GOT3 (cell line): ENCODE measurements around the gene SOX13.
A peak's percentile ranks its signal among the peaks of the same experiment; 100 is the strongest.

Experiments used
- DNase-seq: peaks from one replicate; lab custom pipeline; 2025; ENCODE audit warnings: mixed read lengths; lab: John Stamatoyannopoulos, UW

Gene SOX13

GRCh38 chr1:204065174-204065985, 7.5 kb upstream of the SOX13 start:
- DNase-seq, result no peak

- no peak for DNase-seq
These were observed 7.0 kb upstream of the SOX13 start for GRCh38 chr1:204065986-204066300.

- DNase-seq, result no peak
These were observed 5.0 kb upstream of the SOX13 start for GRCh38 chr1:204067935-204068334.

GRCh38 chr1:204069887-204070286, 3.0 kb upstream of the SOX13 start:
- no peak for DNase-seq

- DNase-seq, result no peak
These were observed 2.0 kb upstream of the SOX13 start for GRCh38 chr1:204070895-204071294.

GRCh38 chr1:204073837-204074273, 940 bp downstream of the SOX13 start:
- no peak for DNase-seq

GRCh38 chr1:204074274-204075138, 1.6 kb downstream of the SOX13 start:
- DNase-seq, result peak; percentile 24

GRCh38 chr1:204075139-204075521, 2.2 kb downstream of the SOX13 start:
- DNase-seq, result no peak

- no peak for DNase-seq
These were observed 3.3 kb downstream of the SOX13 start for GRCh38 chr1:204075890-204076846.

GRCh38 chr1:204076891-204077290, 4.0 kb downstream of the SOX13 start:
- no peak for DNase-seq

GRCh38 chr1:204077979-204078696, 5.2 kb downstream of the SOX13 start:
- no peak for DNase-seq

GRCh38 chr1:204079608-204079999, 6.7 kb downstream of the SOX13 start:
- no peak for DNase-seq

GRCh38 chr1:204080163-204080903, 7.4 kb downstream of the SOX13 start:
- no peak for DNase-seq

- DNase-seq, result no peak
These were observed 8.4 kb downstream of the SOX13 start for GRCh38 chr1:204081164-204081790.

- DNase-seq, result no peak
These were observed 9.0 kb downstream of the SOX13 start for GRCh38 chr1:204081791-204082513.

GRCh38 chr1:204083491-204083890, 10.6 kb downstream of the SOX13 start:
- DNase-seq, result no peak

GRCh38 chr1:204084247-204084772, 11.4 kb downstream of the SOX13 start:
- no peak for DNase-seq

- no peak for DNase-seq
These were observed 13.0 kb downstream of the SOX13 start for GRCh38 chr1:204085876-204086275.

GRCh38 chr1:204087181-204087892, 14.4 kb downstream of the SOX13 start:
- DNase-seq, result no peak
